HuH-7.5 (cell line): Measurements from ENCODE around the gene POR.
"Not testable (repeated sequence)": the region's sequence is repeated elsewhere in the genome, so short reads cannot be mapped to it uniquely, and the experiment has no call there.

Experiments used
- DNase-seq: peaks from one replicate; pipeline ENCODE4 v3.0.0; 2011; ENCODE audit warnings: low spot score

POR gene

GRCh38 chr7:75992083-75992755, 77.3 kb downstream of the POR start:
- no peak for DNase-seq

DNA sequence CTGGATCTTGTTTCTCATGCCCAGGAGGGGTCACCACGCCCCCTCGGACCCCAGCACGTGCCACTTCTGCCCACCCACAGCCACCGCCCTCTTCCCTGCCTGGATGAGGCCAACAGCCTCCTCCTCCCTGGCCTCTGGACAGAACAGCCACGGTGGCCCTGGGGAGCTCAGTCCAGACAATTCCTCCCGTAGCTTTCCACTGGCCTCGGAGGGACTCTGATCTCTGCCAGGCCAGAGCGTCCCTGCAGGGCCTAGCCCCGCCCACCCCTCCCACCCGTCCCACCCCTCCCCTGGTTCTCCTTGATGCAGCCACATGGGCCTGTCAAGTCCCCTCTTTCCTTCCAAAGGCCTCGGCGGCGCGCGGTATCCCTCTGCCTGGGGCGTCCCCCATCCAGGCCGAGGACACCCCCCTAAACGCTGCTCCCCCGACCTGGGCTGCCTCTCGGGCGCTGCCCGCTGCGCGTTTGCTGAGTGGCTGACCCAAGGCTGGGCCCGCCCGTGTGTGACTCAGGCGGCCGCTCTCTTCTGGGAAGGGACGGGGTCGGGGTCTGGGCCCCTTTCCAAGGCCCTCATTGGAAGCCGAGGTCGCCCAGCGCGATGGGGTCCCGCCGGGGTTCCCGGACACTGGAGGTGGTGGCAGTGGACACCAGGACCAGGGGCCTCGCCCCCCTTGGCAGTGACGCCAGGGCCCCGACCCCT, 78.9 kb downstream of the POR start:
- peak; percentile 92 for DNase-seq

DNA sequence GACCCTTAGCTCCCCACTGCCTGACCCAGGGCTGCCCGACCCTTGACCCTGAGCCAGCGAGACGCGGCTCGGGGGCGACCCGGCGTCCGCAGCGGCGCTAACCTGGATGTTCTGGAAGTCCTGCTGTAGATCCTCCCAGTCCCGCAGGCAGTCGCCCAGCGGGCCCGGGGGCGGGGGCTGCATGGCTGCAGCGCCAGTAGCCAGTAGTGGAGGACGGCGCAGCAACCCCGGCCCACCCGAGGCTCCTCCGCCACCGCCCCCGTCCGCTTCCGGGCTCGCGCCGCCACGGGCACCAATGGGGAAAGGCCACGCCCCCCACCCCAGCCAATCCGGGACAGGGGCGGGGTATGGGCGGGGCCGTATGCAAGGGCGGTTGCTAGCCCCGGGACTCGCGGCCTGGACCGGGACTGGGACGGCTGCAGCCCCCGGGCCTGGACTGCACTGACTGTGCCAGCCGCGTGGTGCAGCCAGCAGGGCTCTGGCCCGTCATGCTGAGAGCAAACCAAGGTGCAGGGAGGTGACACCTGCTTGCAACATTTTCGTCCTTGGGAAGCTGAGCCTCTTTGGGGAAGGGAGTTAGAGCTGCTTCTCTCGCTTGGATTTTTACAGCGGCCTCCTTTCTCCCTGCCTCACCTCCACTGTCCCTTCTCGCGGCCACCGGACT, 79.6 kb downstream of the POR start, which contains the start of gene TMEM120A:
Gene TMEM120A, minus strand, starts transcription at position 208 of the 664 bp plus-strand sequence. Its CDS starts 25 bp downstream, at position 183.
- peak; percentile 98 for DNase-seq

- no peak for DNase-seq
Observed at GRCh38 chr7:75995052-75995471, 80.1 kb downstream of the POR start.

GRCh38 chr7:75995996-75996395, 81.0 kb downstream of the POR start:
- DNase-seq = no peak

GRCh38 chr7:75996476-75996875, 81.5 kb downstream of the POR start:
- DNase-seq = no peak

DNA sequence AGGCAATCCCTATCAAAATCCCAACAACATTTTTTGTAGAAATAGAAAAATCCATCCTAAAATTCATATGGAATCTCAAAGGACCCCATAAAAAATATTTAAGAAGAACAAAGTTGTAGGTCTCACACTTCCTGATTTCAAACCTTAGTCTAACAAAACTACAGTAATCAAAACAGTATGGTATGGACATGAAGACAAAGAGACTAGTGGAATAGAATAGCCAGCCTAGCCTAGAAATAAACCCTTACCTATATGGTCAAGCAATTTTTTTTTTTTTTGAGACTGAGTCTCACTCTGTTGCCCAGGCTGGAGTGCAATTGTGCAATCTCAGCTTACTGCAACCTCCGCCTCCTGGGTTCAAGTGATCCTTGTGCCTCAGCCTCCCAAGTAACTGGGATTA, 83.1 kb downstream of the POR start:
- no peak for DNase-seq

DNA sequence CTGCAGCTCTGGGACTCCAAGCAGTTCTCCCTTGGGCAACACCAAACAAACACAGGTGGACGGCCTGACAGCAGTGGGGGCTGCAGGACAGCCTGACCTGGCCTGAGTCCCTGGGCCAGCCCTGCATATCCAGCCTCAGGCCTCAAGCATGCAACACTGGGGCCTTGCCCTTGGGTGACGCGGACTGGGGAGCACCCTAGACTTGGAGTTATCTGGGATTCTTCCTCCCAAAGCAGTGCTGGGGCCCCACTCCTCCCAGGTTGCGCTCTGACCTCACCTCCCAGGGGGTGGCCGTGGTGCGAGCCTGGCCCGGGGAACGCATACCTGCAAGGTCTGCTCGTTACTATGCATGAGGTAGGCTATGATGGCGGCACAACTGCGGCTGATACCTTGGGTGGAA, 85.6 kb downstream of the POR start:
- DNase-seq = no peak

GRCh38 chr7:76002139-76002538, 87.2 kb downstream of the POR start:
- DNase-seq = no peak

- no peak for DNase-seq
Observed at GRCh38 chr7:76002822-76003221, 87.9 kb downstream of the POR start.

- DNase-seq = no peak
Observed at GRCh38 chr7:76003351-76003750, 88.4 kb downstream of the POR start.

DNA sequence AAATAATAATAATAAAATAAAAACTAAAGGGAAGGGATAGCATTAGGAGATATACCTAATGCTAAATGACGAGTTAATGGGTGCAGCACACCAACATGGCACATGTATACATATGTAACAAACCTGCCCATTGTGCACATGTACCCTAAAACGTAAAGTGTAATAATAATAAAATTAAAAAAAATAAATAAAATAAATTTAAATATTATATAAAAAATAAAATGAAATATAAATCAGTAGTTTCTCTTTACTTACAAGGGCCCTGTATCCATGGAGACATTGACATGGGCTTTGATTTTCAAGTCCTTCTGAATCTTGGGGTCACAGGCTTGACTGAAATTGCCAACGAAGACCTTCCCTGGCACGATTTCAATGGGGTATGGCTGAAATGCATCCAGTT, 90.0 kb downstream of the POR start:
- DNase-seq = not testable (repeated sequence)

DNA sequence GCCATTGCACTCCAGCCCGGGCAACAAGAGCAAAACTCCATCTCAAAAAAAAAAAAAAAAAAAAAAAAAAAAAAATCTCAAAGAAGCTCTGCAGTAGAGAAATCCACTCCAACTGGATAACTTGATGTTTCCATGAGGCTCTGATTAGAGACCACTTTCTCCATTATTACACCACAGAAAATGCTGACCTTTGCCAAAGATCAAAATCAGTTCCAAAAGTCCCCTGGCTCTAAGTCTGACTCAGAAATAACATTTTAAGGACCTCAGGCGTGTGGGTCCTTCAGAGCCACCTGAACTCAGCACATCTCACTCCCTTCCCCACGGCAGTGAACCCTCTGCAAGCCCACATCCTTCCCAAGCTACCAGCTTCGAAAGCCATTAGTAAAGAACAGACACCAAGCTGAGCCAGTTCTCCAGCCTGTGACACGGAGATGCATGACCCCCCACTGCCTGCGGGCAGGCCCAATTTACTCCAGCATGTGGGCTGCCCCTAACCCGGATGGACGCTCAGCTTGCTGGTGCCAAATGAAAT, 93.3 kb downstream of the POR start:
- DNase-seq = no peak

DNA sequence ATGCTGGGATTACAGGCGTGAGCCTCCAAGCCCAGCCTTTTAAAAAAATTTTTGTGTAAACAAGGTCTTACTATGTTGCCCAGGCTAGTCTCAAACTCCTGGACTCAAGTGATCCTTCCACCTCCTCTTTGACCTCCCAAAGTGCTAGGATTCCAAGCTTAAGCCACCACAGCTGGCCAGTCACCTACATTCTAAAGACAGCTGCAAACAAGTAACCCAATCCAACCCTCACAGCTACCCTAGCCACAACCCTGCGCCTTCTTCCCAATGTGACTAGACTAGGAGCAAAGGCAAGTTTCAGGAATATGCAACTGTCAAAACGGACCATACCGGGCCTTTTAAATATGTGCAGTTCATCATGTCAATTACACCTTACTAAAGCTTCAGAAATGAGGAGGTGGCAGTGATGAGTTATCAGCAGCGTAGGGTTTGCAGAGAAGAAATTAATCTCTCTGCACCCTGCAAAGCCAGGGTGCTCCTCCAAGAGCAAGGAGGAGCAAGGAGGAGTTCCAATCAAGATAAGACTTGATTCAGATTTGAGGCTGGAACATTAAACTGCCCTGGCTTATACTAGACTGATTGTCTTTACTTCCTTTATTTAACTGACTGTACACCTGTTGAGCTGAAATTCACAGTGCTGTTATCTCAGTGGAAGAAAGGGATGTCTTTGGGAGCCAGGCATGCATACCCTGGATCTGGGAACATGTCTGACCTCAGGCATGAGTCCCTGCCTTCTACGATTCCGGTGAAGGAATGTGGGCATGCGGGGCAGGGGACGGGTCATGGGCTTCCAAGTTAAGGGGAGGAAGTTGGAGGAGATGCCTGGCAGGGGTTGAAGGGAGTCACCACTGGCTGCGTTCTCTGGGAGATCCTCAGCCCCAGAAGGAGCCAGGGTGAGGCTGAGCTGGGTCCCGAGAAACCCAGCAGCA, 95.0 kb downstream of the POR start:
- no peak for DNase-seq

DNA sequence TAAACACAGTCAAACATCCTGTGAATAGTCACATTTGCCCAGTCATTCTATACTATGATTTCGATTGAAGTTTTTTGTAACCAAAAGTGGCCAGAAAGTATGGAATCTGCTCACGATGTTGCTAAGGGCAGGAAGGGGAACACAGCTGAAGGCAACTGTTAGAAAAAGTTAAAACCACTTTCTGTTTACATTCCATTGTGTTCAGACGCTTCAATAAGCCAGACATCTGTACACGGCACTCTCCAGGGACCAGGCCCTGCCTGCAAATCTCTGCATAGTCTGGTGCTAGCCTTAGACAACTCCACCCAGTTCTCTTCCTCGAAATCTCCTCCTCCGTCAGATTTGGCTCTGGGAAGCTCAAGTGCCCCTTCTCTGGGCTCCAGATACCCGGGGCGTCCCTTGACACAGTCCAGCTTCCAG, 96.5 kb downstream of the POR start:
- DNase-seq = no peak

DNA sequence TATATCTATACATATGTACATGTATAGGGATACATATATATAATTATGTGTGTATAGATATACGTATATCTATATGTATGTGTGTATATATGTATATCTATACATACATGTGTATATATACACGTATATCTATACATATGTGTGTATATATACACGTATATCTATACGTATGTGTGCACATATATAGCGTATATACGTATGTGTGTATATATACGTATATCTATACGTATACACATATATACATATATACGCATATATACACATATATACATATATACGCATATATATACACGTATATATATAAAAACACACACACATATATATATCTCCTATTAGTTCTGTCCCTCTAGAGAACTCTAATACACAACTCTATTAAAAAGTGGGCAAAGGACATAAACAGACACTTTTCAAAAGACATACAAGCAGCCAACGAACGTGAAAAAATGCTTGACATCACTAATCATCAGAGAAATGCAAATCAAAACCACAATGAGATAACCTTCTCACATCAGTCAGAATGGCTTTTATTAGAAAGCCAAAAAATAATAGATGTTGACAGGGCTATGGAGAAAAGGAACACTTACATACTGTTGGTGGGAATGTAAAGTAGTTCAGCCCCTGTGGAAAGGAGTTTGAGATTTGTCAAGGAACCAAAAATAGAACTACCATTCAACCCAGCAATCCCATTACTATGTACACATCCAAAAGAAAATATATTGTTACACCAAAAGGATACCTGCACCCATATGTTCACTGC, 101.4 kb downstream of the POR start:
- no peak for DNase-seq

- DNase-seq = not testable (repeated sequence)
Observed at GRCh38 chr7:76018520-76018919, 103.6 kb downstream of the POR start.

DNA sequence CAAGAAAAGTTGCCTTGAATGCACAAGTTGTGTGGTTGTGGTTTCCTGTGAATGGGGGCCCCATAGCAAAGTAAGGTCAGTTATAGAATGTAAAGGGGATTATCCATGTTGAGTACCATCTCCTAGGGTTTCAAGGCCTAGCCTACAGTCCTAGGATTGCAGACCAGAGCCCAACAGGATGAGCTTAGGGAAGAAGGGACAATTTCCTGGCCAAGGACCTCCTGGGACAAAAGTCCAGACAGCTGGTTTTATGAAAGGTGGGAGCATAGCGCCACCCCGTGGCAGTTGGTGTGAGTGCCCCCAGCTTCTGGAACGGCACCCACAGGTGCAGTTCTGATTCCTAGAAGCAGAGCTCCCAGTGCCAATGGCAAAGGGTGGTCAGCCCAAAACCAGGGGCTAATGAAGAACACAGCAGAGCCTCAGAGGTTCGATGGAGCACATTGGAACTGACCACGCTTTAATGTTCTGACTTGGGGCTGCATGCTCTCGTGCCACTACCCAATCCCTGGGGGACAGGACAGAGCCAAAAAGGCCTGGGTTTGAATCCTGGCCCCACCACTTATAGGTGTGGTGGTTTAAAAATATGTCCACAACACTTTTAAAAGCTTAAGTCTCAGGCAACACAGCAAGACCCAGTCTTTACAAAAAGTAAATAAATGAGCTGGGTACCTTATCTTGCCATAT, 105.2 kb downstream of the POR start:
- DNase-seq = peak; percentile 72

DNA sequence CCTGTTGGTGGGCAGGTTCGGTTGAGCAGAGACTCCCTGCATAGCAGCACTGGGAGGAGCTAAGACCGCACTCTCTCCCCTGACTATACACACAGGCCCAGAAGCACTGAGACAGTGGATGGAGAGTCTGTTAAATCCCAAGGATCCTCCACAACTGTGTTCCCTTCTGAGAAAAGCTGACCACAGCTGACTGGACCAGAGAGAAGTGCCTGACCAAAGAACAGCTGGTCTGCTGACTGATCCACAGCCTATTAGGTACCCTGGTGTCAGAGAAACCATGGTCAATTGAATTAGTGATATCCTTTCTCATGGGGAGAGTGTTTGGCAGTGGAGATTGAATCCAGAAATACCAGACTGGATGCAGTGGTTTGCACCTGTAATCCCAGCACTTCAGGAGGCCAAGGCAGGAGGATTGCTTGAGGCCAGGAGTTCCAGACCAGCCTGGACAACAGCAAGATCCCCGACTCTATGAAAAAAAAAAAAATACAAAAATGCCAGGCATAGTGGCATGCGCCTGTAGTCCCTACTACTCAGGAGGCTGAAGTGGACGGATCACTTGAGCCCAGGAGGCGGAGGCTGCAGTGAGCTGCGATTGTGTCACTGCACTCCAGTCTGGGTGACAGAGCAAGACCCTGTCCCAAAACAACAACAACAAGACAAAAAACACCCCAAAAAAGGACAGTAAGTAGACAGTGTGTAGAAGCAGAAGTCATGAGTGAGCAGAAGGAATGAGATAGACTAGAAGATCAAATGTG, 107.2 kb downstream of the POR start:
- DNase-seq = no peak

- DNase-seq = no peak
Observed at GRCh38 chr7:76023002-76023401, 108.0 kb downstream of the POR start.
